Smooth muscle cell of the brain vasculature (primary cell): ENCODE data around the gene CA4.
"Not testable (repeated sequence)": the region's sequence is repeated elsewhere in the genome, so short reads cannot be mapped to it uniquely, and the experiment has no call there.

Experiments used
- DNase-seq: peaks from one replicate; pipeline ENCODE4 v3.0.0-alpha.2; 2012; ENCODE audit warnings: low read depth, low spot score

The CA4 gene

GRCh38 chr17:60149691-60150582 is at the start of gene CA4:
Gene CA4, plus strand, starts transcription at chr17:60149973. Its CDS starts 62 bp downstream, at chr17:60150035.
- no peak for DNase-seq

- not testable (repeated sequence) for DNase-seq
Measured at GRCh38 chr17:60100577-60100976, 49.2 kb upstream of the CA4 start.

- not testable (repeated sequence) for DNase-seq
Measured at GRCh38 chr17:60102015-60102631, 47.6 kb upstream of the CA4 start.

GRCh38 chr17:60102632-60103096 is 47.1 kb upstream of the CA4 start:
- no peak for DNase-seq

DNA sequence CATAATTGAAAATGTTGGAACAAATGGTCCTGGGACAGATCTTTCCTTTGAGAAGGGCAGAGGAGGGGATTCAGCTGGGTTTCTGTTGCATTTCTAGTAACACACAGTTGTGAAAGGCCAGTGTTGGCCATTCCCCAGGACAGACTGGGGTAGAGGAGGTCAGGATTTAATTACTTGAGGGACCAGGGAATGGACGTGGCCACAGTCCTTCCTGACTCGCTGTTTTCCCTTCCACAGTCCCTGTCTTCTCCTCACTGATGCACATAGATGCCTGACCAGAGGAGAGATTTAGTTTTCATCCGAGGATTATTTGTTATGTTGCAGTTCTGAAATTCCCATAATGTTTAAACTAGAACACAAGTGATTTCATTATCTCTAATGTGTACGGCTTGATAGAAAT is 45.8 kb upstream of the CA4 start:
- no peak for DNase-seq

- no peak for DNase-seq
Measured at GRCh38 chr17:60106340-60107059, 43.3 kb upstream of the CA4 start.

GRCh38 chr17:60107526-60108257 is 42.1 kb upstream of the CA4 start:
- no peak for DNase-seq

GRCh38 chr17:60108309-60108708 is 41.5 kb upstream of the CA4 start:
- DNase-seq, result not testable (repeated sequence)

GRCh38 chr17:60108712-60109111 is 41.1 kb upstream of the CA4 start:
- DNase-seq, result no peak

GRCh38 chr17:60109161-60109560 is 40.6 kb upstream of the CA4 start:
- no peak for DNase-seq

GRCh38 chr17:60110586-60110985 is 39.2 kb upstream of the CA4 start:
- no peak for DNase-seq

DNA sequence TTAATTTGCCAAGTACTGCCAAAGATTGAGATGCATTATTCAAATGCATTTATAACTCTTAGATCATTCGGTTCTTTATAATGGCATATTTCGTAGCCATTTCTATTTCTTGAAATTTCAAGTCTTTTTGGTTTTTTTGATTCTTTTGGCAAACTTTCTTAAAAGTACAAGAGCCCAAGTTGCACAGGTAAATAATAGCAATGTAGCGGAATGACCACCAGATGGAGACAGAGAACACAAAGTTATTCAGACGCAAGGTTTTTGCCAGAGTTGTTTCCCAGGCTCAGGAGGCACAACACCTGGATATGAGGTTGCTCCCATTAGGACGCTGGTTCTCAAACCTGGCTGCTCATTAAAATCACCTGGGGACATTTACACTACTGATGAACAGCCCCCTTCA is 38.1 kb upstream of the CA4 start:
- DNase-seq, result not testable (repeated sequence)

GRCh38 chr17:60115364-60115763 is 34.4 kb upstream of the CA4 start:
- not testable (repeated sequence) for DNase-seq

DNA sequence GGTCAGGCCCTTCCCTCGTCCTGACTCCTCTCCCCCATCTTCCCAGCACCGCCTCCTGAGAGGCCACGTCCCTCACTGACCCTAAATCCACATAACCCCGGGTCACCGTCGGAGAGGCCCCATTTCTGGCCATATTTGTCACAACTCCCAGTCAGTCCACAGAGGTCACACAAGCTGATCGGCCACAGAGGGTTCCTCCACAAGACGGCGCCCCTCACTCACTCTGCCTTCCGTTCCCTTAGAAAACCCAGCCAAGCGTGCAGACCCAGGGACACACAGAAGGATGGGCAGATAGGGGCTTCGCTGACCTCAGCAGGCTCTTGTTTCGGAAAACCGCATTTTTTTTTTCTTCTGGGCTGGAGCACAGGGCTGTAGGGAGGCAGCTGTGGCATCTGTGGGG is 33.6 kb upstream of the CA4 start:
- DNase-seq, result not testable (repeated sequence)

DNA sequence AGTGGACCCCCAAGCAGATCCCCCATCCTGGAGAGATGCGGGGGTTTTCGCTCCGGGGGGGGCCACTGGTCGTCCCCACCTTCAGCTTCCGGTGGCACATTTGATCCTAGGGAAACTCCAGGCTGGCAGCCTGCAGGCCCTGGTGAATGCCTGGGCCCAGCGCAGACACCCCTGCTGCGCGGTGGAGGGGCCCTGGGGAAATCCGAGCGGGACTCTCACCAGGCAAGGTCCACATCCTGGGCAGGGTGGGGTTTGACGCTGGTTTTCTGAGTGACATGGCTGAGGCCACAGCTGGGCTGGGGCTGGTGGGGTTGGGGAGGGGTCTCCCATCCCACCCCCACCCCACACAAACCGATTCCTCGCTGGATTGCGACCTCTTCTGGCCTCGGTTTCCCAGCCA is 30.6 kb upstream of the CA4 start:
- DNase-seq, result not testable (repeated sequence)

DNA sequence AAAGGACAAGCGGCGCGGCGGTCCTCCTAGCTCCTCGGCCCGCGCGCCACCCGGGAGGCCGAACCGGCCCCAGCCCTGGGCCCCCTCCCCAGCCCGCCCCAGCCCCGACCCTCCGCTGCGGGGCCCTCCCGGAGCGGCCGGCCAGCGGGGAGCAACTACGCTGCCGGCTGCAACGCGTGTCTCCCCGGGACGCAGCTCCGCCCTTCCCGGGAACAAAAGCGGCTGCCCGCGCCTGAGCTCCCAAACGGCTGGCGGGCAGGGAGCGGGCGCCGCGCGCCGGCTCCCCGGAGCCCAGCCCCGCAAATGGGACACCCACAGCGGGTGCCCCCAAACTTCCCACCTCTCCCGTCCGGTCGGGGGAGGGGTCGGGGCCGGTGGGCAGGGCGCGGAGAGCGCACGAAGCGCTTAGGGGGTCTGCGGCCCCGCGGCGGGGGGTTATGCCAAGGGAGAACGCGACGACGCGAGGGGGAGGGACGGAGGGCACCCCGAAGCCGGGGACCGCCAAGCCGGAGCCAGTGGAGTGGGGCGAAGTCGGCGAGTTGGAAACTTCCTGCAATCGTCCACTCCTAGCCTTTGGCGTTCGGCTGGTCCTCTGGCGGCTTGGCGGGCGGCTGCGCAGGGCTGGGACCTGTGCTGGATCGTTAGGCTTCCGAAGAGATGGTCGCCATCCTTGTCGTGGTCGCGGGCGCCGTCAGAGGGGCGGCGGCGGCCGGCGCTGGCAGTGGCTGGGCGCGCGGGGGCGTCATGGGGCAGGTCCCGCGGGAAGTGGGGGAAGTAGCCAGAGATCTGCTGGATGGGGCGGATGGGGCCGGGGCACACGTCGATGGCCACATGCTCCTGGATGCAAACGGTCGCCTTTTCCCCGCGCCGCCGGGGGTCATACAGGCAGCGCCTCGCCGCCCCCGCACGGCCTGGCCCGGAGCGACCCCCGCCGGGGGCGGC is 29.7 kb upstream of the CA4 start:
- DNase-seq, result not testable (repeated sequence)

DNA sequence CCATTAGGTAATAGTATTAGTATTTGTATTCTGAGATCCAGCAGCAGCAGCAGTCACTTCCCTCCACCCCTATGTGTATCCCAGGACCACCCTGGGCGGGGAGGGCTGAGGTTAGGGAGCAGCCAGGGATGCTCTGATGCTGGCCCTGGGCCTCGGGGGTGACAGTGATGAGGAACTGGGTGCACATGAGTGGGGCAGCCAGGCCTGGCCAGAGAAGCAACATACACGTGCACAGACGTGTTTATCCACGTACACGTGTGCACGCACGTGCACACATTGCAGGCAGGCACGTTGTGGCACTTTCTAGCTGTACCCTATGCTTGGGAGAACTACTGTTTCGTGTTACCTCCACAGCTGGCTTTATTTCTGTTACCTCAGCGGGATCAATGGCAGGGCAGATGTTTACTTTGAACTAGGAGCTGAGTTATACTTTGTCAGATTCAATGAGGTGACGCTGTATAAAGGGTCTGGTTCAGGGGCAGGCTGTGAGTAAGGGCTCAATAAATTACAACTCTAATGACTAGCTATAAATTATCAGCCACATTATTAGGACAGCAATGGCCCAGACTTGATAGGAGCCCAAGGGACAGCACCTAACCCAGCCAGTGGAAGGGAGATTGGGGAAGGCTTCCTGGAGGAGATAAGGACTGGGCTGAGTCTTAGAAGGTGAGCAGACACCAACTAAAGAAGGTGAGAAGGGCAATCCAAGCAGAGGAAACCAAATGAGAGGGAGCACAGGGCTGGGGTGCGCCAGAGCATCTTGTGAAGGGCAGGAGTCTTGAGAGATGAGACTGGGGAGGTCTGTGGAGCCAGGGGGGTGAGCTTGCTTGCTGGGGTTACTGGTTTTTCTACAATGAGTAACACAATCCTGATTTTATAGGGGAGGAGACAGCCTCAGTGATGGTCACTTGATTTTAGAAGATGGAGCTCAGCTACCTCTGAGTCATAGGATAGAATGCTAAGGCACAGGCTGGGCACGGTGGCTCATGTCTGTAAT is 22.4 kb upstream of the CA4 start:
- no peak for DNase-seq

GRCh38 chr17:60128171-60128859 is 21.5 kb upstream of the CA4 start:
- no peak for DNase-seq

DNA sequence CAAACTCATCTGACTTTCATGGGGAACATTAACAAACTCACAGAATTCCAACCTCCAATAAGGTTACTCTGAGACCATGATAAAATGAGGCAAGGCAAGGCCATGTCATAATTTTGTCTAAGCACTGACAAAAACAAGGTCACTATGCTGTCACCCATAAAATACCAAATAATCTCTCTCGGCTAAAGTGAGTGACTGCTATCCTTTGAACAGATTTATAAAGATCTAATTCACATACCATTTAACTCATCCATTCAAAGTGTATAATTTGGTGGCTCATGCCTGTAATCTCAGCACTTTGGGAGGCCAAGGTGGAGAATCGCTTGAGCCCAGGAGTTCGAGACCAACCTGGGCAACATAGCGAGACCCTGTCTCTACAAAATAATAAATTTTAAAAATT is 20.6 kb upstream of the CA4 start:
- no peak for DNase-seq
